ENCODE results near the gene SHROOM4.

SHROOM4 gene

GRCh38 chrX:50606300-50606950 is 207.6 kb downstream of the SHROOM4 start:
- H3K4me2 ChIP-seq (ENCODE audit: low read depth, low read length): no peak overlapping the region
- H3K27ac ChIP-seq (ENCODE audit: low read length): no peak overlapping the region
- TF ChIP-seq EZH2 (optimal IDR thresholded peaks at IDR 0.05; ENCODE audit: low read depth, low read length) (no peak), CTCF (IDR thresholded peaks at IDR 0.05; ENCODE audit: low read length) (no peak)
- H3K27me3 ChIP-seq (replicated peaks; ENCODE audit: insufficient read depth, low read length): no peaks in the 10 kb centered on the region
- no peak overlapping the region for H3K4me3 ChIP-seq (ENCODE audit: low read length)
- no peaks in the 10 kb centered on the region for H3K79me2 ChIP-seq (ENCODE audit: low read length)
- no peak overlapping the region for H3K9ac ChIP-seq (ENCODE audit: low read length)
- DNase-seq: no peak
- no peaks in the 10 kb centered on the region for H4K20me1 ChIP-seq (ENCODE audit: insufficient read depth, low read length)
- no peaks in the 10 kb centered on the region for H3F3A ChIP-seq (ENCODE audit: insufficient read depth, low read length)
- H3K36me3 ChIP-seq (replicated peaks; ENCODE audit: insufficient read depth, low read length): no peaks in the 10 kb centered on the region
- H3K4me1 ChIP-seq (ENCODE audit: low read length): no peaks in the 10 kb centered on the region
- H3K9me3 ChIP-seq (replicated peaks; ENCODE audit: insufficient read depth, low read length): no peaks in the 10 kb centered on the region
- no peak overlapping the region for H2AFZ ChIP-seq (ENCODE audit: low read length)
- H3K9me2 ChIP-seq (replicated peaks; ENCODE audit: insufficient read depth, low read length): no peaks in the 10 kb centered on the region

- no peak overlapping the region for H3K4me3 ChIP-seq (ENCODE audit: low read length)
- H3K27me3 ChIP-seq (replicated peaks; ENCODE audit: insufficient read depth, low read length): no peaks in the 10 kb centered on the region
- no peak overlapping the region for H3K4me2 ChIP-seq (ENCODE audit: low read depth, low read length)
- no peak overlapping the region; the same call in 1 of the 2 replicates for H3K27ac ChIP-seq (ENCODE audit: low read length)
- H3K36me3 ChIP-seq (replicated peaks; ENCODE audit: insufficient read depth, low read length): no peaks in the 10 kb centered on the region
- no peak overlapping the region for H2AFZ ChIP-seq (ENCODE audit: low read length)
- H3K79me2 ChIP-seq (ENCODE audit: low read length): no peaks in the 10 kb centered on the region
- no peaks in the 10 kb centered on the region for H3K9me2 ChIP-seq (replicated peaks; ENCODE audit: insufficient read depth, low read length)
- peak; percentile 23 for DNase-seq
- no peak overlapping the region for H3K9ac ChIP-seq (ENCODE audit: low read length)
- no peaks in the 10 kb centered on the region for H4K20me1 ChIP-seq (ENCODE audit: insufficient read depth, low read length)
- no peaks in the 10 kb centered on the region for H3K4me1 ChIP-seq (ENCODE audit: low read length)
- no peak for TF ChIP-seq CTCF (IDR thresholded peaks at IDR 0.05; ENCODE audit: low read length)
- TF ChIP-seq EZH2 (optimal IDR thresholded peaks at IDR 0.05; ENCODE audit: low read depth, low read length): no peak
- TF ChIP-seq EZH2phosphoT487 (IDR thresholded peaks at IDR 0.05; ENCODE audit: low read length): no peak
- no peaks in the 10 kb centered on the region for H3K9me3 ChIP-seq (replicated peaks; ENCODE audit: insufficient read depth, low read length)
- no peaks in the 10 kb centered on the region for H3F3A ChIP-seq (ENCODE audit: insufficient read depth, low read length)
Measured at GRCh38 chrX:50596056-50596455, 217.9 kb downstream of the SHROOM4 start.

- H3K4me3 ChIP-seq (ENCODE audit: low read length): no peak overlapping the region
- no peak overlapping the region for H3K4me2 ChIP-seq (ENCODE audit: low read depth, low read length)
- H3K9ac ChIP-seq (ENCODE audit: low read length): no peak overlapping the region
- H2AFZ ChIP-seq (ENCODE audit: low read length): no peak overlapping the region
- DNase-seq: no peak
- no peaks in the 10 kb centered on the region for H3F3A ChIP-seq (ENCODE audit: insufficient read depth, low read length)
- no peaks in the 10 kb centered on the region for H3K9me2 ChIP-seq (replicated peaks; ENCODE audit: insufficient read depth, low read length)
- H3K9me3 ChIP-seq (replicated peaks; ENCODE audit: insufficient read depth, low read length): no peaks in the 10 kb centered on the region
- no peaks in the 10 kb centered on the region for H4K20me1 ChIP-seq (ENCODE audit: insufficient read depth, low read length)
- H3K79me2 ChIP-seq (ENCODE audit: low read length): no peaks in the 10 kb centered on the region
- no peaks in the 10 kb centered on the region for H3K27me3 ChIP-seq (replicated peaks; ENCODE audit: insufficient read depth, low read length)
- TF ChIP-seq EZH2 (optimal IDR thresholded peaks at IDR 0.05; ENCODE audit: low read depth, low read length) (no peak), CTCF (IDR thresholded peaks at IDR 0.05; ENCODE audit: low read length) (no peak), EZH2phosphoT487 (IDR thresholded peaks at IDR 0.05; ENCODE audit: low read length) (no peak)
- H3K4me1 ChIP-seq (ENCODE audit: low read length): no peaks in the 10 kb centered on the region
- H3K27ac ChIP-seq (ENCODE audit: low read length): no peak overlapping the region
- H3K36me3 ChIP-seq (replicated peaks; ENCODE audit: insufficient read depth, low read length): no peaks in the 10 kb centered on the region
Measured at GRCh38 chrX:50594788-50595187, 219.2 kb downstream of the SHROOM4 start.

Data from MM.1S (cell line).